Panc1 (cell line): ENCODE data around the gene NCBP1.

Experiments
- TF ChIP-seq, protein P1 (sequence below): fragments of 450-650 bp; IDR thresholded peaks from 2 replicates; pipeline ENCODE4 v1.5.1; 2017; ENCODE audit warnings: mild to moderate bottlenecking
- TF ChIP-seq, protein P2 (sequence below), 2 experiments: IDR thresholded peaks; 2 replicates each; pipeline ENCODE4 v1.6.1; 2011 to 2012; ENCODE audit warnings: low read depth in 2 of 2, control low read depth in 1 of 2, low read length in 1 of 2, mild to moderate bottlenecking in 1 of 2, moderate library complexity in 1 of 2; ENCODE audit not compliant: insufficient read depth in 1 of 2

DNA sequence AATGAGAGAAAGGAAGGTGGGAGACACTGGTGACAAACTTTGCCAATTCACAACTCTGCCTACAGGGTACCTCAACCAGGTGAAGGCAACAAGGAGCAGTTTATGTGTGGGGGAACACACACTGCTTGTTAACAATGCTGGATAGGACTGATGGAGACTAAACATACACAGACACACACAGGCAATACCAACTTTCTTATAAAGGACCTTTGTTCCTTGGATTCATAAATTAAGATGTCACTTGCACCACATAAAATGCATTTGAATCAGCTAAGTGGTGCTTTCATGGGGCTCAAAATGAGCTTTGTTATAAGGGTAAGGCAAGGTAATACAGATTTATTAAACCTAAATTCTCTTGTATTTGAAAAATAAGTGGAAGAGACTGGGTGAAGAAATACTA, 4.5 kb upstream of the NCBP1 start:
- TF ChIP-seq, protein P1, sequence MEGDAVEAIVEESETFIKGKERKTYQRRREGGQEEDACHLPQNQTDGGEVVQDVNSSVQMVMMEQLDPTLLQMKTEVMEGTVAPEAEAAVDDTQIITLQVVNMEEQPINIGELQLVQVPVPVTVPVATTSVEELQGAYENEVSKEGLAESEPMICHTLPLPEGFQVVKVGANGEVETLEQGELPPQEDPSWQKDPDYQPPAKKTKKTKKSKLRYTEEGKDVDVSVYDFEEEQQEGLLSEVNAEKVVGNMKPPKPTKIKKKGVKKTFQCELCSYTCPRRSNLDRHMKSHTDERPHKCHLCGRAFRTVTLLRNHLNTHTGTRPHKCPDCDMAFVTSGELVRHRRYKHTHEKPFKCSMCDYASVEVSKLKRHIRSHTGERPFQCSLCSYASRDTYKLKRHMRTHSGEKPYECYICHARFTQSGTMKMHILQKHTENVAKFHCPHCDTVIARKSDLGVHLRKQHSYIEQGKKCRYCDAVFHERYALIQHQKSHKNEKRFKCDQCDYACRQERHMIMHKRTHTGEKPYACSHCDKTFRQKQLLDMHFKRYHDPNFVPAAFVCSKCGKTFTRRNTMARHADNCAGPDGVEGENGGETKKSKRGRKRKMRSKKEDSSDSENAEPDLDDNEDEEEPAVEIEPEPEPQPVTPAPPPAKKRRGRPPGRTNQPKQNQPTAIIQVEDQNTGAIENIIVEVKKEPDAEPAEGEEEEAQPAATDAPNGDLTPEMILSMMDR = no peak
- TF ChIP-seq, protein P2, sequence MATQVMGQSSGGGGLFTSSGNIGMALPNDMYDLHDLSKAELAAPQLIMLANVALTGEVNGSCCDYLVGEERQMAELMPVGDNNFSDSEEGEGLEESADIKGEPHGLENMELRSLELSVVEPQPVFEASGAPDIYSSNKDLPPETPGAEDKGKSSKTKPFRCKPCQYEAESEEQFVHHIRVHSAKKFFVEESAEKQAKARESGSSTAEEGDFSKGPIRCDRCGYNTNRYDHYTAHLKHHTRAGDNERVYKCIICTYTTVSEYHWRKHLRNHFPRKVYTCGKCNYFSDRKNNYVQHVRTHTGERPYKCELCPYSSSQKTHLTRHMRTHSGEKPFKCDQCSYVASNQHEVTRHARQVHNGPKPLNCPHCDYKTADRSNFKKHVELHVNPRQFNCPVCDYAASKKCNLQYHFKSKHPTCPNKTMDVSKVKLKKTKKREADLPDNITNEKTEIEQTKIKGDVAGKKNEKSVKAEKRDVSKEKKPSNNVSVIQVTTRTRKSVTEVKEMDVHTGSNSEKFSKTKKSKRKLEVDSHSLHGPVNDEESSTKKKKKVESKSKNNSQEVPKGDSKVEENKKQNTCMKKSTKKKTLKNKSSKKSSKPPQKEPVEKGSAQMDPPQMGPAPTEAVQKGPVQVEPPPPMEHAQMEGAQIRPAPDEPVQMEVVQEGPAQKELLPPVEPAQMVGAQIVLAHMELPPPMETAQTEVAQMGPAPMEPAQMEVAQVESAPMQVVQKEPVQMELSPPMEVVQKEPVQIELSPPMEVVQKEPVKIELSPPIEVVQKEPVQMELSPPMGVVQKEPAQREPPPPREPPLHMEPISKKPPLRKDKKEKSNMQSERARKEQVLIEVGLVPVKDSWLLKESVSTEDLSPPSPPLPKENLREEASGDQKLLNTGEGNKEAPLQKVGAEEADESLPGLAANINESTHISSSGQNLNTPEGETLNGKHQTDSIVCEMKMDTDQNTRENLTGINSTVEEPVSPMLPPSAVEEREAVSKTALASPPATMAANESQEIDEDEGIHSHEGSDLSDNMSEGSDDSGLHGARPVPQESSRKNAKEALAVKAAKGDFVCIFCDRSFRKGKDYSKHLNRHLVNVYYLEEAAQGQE (IDR thresholded peaks at IDR 0.05; ENCODE audit: insufficient read depth in 1 of 2, low read depth in 2 of 2, low read length in 1 of 2) = no peak
